Measurements from ENCODE around the gene FIGNL1.

Gene FIGNL1

GRCh38 chr7:50470250-50471163, 20.4 kb upstream of the FIGNL1 start:
- Histone ChIP-seq H3K27ac (no peak overlapping the region), H3K36me3 (no peaks in the 10 kb centered on the region), H3K9me3 (ENCODE audit: severe bottlenecking) (no peaks in the 10 kb centered on the region), H3K27me3 (ENCODE audit: insufficient read depth, low read depth, severe bottlenecking) (no peaks in the 10 kb centered on the region), H3K4me3 (ENCODE audit: low read depth, low read length) (no peak overlapping the region)
- TF ChIP-seq CTCF (IDR thresholded peaks at IDR 0.05; ENCODE audit: low read depth, low read length), result no peak
- DNase-seq, result peak; percentile 62

DNA sequence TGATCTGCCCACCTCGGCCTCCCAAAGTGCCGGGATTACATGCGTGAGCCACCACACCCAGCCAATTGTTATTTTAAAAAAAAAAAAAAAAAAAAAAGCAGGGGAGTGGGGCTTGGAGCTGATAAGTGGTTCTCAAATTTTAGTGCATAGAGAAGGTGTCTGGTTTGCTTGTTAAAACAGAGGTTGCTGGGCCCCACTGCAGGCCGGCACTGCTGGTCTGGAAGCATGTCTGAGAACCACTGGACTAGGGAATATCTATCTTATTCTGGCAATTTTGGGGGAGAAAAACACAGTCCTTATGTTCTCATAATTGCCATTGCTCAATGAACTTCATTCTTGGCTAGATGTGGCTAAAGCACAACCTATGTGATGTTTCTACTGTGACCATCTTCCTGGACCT, 19.0 kb upstream of the FIGNL1 start:
- no peak for DNase-seq
- Histone ChIP-seq H3K36me3 (no peaks in the 10 kb centered on the region), H3K27ac (no peak overlapping the region), H3K9me3 (ENCODE audit: severe bottlenecking) (no peaks in the 10 kb centered on the region), H3K4me3 (ENCODE audit: low read depth, low read length) (no peak overlapping the region), H3K27me3 (ENCODE audit: insufficient read depth, low read depth, severe bottlenecking) (no peaks in the 10 kb centered on the region)
- no peak for TF ChIP-seq CTCF (IDR thresholded peaks at IDR 0.05; ENCODE audit: low read depth, low read length)

- Histone ChIP-seq H3K27ac (no peak overlapping the region), H3K36me3 (no peaks in the 10 kb centered on the region), H3K9me3 (ENCODE audit: severe bottlenecking) (no peaks in the 10 kb centered on the region), H3K4me3 (ENCODE audit: low read depth, low read length) (no peak overlapping the region), H3K27me3 (ENCODE audit: insufficient read depth, low read depth, severe bottlenecking) (no peaks in the 10 kb centered on the region)
- peak; percentile 91 for TF ChIP-seq CTCF (IDR thresholded peaks at IDR 0.05; ENCODE audit: low read depth, low read length)
- peak; percentile 85 for DNase-seq
Measured at GRCh38 chr7:50467817-50468610, 17.9 kb upstream of the FIGNL1 start.

DNA sequence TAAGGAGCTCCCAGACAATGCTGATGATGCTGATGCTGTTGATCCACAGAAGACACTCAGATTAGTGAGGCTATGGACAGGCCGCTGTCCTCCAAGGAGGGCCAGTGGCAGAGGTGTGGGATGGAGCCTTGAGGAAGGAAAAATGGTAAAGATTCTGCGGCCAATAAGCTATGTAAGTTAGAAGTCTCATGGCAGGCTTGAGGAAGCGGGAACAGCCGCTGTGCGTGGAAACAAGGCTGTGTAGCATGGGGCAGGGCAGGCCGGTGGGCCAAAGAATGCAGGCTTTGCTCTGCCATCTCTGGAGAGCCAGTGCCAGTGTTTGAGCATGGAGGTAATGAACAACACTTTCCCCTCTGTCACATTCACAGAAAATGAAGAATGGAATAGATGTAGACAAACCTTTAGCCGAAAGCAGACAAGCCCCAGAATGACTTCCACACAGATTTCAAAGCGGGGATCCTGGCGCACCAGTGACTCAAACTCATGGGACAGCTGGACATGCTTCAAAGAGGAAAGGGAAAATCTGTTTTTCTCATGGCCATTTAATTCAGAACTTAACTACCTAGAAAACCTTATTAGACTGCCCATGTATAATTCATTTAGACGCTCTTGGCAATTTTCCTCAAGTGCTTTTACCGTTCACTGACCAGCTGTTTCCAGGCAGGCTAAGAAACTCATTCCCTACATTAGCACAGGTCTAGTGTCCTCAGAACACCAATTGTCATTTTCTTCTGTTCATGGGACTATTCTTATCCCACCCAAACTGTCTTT, 16.9 kb upstream of the FIGNL1 start:
- no peak for TF ChIP-seq CTCF (IDR thresholded peaks at IDR 0.05; ENCODE audit: low read depth, low read length)
- Histone ChIP-seq H3K9me3 (ENCODE audit: severe bottlenecking) (no peaks in the 10 kb centered on the region), H3K27ac (no peak overlapping the region), H3K4me3 (ENCODE audit: low read depth, low read length) (no peak overlapping the region), H3K27me3 (ENCODE audit: insufficient read depth, low read depth, severe bottlenecking) (no peaks in the 10 kb centered on the region), H3K36me3 (no peaks in the 10 kb centered on the region)
- DNase-seq, result no peak

DNA sequence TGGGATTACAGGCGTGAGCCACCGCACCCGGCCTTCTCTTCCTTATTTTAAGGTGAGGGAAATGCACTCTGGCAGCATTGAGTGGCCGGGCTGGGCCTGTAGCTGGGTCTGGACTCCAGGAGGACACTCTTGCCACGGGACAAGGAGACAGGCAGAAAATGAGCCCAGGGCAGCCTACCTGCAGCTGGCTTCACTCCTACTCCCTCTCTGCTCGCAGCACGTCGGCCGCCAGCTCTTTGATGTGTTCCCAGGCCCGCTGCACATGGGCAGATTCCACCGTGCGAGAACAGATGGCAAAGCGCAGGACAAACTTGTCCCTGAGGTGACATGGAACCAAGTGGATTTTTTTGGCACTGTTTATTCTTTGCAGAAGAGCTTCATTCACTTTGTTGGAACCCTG, 12.9 kb upstream of the FIGNL1 start:
- no peak for TF ChIP-seq CTCF (IDR thresholded peaks at IDR 0.05; ENCODE audit: low read depth, low read length)
- no peak for DNase-seq
- no peaks in the 10 kb centered on the region for H3K36me3 ChIP-seq
- no peak overlapping the region for H3K27ac ChIP-seq
- no peaks in the 10 kb centered on the region for H3K27me3 ChIP-seq (ENCODE audit: insufficient read depth, low read depth, severe bottlenecking)
- no peak overlapping the region for H3K4me3 ChIP-seq (ENCODE audit: low read depth, low read length)
- no peaks in the 10 kb centered on the region for H3K9me3 ChIP-seq (ENCODE audit: severe bottlenecking)

Data from WERI-Rb-1 (cell line).